ENCODE measurements around the gene CYBC1.

- TF ChIP-seq POLR2A (IDR thresholded peaks at IDR 0.05) (no peak), POLR2AphosphoS5 (IDR thresholded peaks at IDR 0.05) (no peak), EP300 (IDR thresholded peaks at IDR 0.05) (no peak)
- TF ChIP-seq, protein P1, sequence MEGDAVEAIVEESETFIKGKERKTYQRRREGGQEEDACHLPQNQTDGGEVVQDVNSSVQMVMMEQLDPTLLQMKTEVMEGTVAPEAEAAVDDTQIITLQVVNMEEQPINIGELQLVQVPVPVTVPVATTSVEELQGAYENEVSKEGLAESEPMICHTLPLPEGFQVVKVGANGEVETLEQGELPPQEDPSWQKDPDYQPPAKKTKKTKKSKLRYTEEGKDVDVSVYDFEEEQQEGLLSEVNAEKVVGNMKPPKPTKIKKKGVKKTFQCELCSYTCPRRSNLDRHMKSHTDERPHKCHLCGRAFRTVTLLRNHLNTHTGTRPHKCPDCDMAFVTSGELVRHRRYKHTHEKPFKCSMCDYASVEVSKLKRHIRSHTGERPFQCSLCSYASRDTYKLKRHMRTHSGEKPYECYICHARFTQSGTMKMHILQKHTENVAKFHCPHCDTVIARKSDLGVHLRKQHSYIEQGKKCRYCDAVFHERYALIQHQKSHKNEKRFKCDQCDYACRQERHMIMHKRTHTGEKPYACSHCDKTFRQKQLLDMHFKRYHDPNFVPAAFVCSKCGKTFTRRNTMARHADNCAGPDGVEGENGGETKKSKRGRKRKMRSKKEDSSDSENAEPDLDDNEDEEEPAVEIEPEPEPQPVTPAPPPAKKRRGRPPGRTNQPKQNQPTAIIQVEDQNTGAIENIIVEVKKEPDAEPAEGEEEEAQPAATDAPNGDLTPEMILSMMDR (IDR thresholded peaks at IDR 0.05), result no peak
These were observed 20.7 kb downstream of the CYBC1 start for GRCh38 chr17:82429824-82430223.
